GM11168 (cell line): Measurements from ENCODE around the gene STRBP.
"Not testable (repeated sequence)": the region's sequence is repeated elsewhere in the genome, so short reads cannot be mapped to it uniquely, and the experiment has no call there.

Source experiments
- in situ Hi-C: fragments of 300-500 bp; cut with MboI; formaldehyde crosslinking; loops from one replicate; pipeline ENCODE4 v1.12.0; 2022; ENCODE audit warnings: low sequenced_read_pairs; ENCODE audit not compliant: unreplicated experiment

STRBP gene

GRCh38 chr9:123268465-123269259 is at the start of gene STRBP:
Gene STRBP, minus strand, starts transcription at chr9:123268586. Its CDS starts 84,452 bp downstream, at chr9:123184134.
- in situ Hi-C loops: no loop called here

- in situ Hi-C loops: no loop called here
These were observed 47.8 kb upstream of the STRBP start for GRCh38 chr9:123316053-123316718.

- in situ Hi-C loops: no loop called here
These were observed 47.2 kb upstream of the STRBP start for GRCh38 chr9:123315635-123316034.

GRCh38 chr9:123314617-123315016 is 46.2 kb upstream of the STRBP start:
- in situ Hi-C loops: no loop called here

- in situ Hi-C loops: no loop called here
These were observed 44.0 kb upstream of the STRBP start for GRCh38 chr9:123312306-123312877.

- in situ Hi-C loops: no loop called here
These were observed 42.9 kb upstream of the STRBP start for GRCh38 chr9:123311250-123311752.

- in situ Hi-C loops: no loop called here
These were observed 42.3 kb upstream of the STRBP start for GRCh38 chr9:123310551-123311249.

- in situ Hi-C loops: no loop called here
These were observed 41.2 kb upstream of the STRBP start for GRCh38 chr9:123309611-123310010.

GRCh38 chr9:123305879-123306278 is 37.5 kb upstream of the STRBP start:
- in situ Hi-C loops: no loop called here

GRCh38 chr9:123304340-123304691 is 35.9 kb upstream of the STRBP start:
- in situ Hi-C loops: no loop called here

GRCh38 chr9:123302348-123303214 is 34.2 kb upstream of the STRBP start:
- in situ Hi-C loops: no loop called here

GRCh38 chr9:123301936-123302335 is 33.5 kb upstream of the STRBP start:
- in situ Hi-C loops: not testable (repeated sequence)

GRCh38 chr9:123300554-123300953 is 32.2 kb upstream of the STRBP start:
- in situ Hi-C loops: no loop called here

GRCh38 chr9:123299558-123300126 is 31.3 kb upstream of the STRBP start:
- in situ Hi-C loops: no loop called here

GRCh38 chr9:123296174-123296573 is 27.8 kb upstream of the STRBP start:
- in situ Hi-C loops: no loop called here

- in situ Hi-C loops: no loop called here
These were observed 23.4 kb upstream of the STRBP start for GRCh38 chr9:123291736-123292135.

- in situ Hi-C loops: no loop called here
These were observed 22.4 kb upstream of the STRBP start for GRCh38 chr9:123290764-123291163.

GRCh38 chr9:123287639-123288038 is 19.3 kb upstream of the STRBP start:
- in situ Hi-C loops: no loop called here

GRCh38 chr9:123286324-123286723 is 17.9 kb upstream of the STRBP start:
- in situ Hi-C loops: no loop called here
